ENCODE data around the gene MIB1. TPM values are rescaled to one million over a fixed set of nuclear protein-coding genes. Genes with fewer than 3 reads are reported as not detected.

MIB1 gene
- total and polyA plus RNA-seq, 9 of the 15 experiments (the other 6 are each of a cell fraction or from before 2014, with no cell fraction given) = 7.2 to 43.8 (median 23.2) TPM

GRCh38 chr18:21741562-21742314 is 1.1 kb downstream of the MIB1 start (continued):
- TF ChIP-seq ZBTB49 (CRISPR knock-in tag; IDR thresholded peaks at IDR 0.05; ENCODE audit: borderline replicate concordance) = no peak
- TF ChIP-seq PRDM10 (IDR thresholded peaks at IDR 0.05; ENCODE audit: partially characterized antibody) = no peak
- TF ChIP-seq PCBP2 (IDR thresholded peaks at IDR 0.05; ENCODE audit: low read depth, low read length, poor library complexity, severe bottlenecking) = no peak
- no peak for TF ChIP-seq ZNF274 (IDR thresholded peaks at IDR 0.05; ENCODE audit: borderline replicate concordance, low read depth, low read length)
- TF ChIP-seq FIP1L1 (IDR thresholded peaks at IDR 0.05; ENCODE audit: low read depth, low read length, poor library complexity, severe bottlenecking) = no peak
- no peak for TF ChIP-seq RBM39 (optimal IDR thresholded peaks at IDR 0.05; ENCODE audit: low read depth, low read length)
- TF ChIP-seq FOS (IDR thresholded peaks at IDR 0.05; ENCODE audit: extremely low read depth, insufficient read length) = no peak
- no peak for TF ChIP-seq CBX3 (IDR thresholded peaks at IDR 0.05; ENCODE audit: borderline replicate concordance in 1 of 2, low read length in 2 of 2)
